ENCODE measurements around the gene MLLT10. TPM values are rescaled to one million over a fixed set of nuclear protein-coding genes. Genes with fewer than 3 reads are reported as not detected.

The MLLT10 gene
- total and polyA plus RNA-seq, 2 of the 8 experiments (the other 6 are each of a cell fraction or from before 2014, with no cell fraction given): 53.1 to 62.1 TPM

DNA sequence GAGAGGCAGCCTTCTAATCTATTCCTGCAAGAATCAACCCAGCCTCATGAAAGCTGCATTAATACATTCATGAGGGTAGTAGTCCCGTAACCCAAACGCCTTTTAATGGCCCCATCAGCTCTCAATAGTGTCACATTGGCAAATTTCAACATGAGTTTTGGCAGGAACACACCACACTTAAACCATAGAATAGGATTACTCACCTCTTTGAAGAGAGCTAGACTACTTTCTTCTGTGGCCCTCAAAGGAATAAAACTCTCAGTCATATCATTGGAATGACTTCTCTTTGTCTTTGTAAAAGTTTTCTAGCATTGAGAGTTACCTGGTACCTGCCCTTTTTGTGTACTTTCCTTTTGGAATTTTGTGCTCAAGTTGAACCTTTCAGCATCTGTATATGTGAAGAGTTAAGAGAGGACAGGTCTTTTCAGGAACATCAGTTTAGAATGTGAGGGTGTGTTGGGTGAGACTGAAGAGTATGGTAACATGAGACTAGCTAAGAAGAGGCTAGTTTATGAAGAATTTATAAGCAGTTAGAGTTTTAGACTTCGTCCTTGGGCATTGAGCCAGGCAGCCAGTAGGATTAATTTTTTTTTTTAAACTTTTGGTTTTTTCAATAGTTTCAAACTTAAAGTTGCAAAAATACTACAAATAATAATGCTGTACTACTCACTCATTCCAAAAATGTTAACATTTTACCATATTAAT is 92.6 kb downstream of the MLLT10 start:
- H2BK12ac ChIP-seq (ENCODE audit: low read depth, low read length): no peak overlapping the region
- H2AFZ ChIP-seq (ENCODE audit: low read length): no peak overlapping the region
- H3K79me2 ChIP-seq (ENCODE audit: control insufficient read depth in 1 of 2, insufficient read depth in 2 of 2, low read length in 2 of 2): peaks cover 0 to 23% of the 10 kb centered on the region in 2 experiments; a peak in 2 of 4 replicates
- peaks cover 8% of the 10 kb centered on the region for H3K79me1 ChIP-seq (ENCODE audit: low read depth, low read length)
- CTCF ChIA-PET (ENCODE audit: partially characterized antibody): interaction anchor here (0.6 kb wide), 1 partner anchor 50 kb away, joined by 5 read pairs; no protein-coding TSS in a partner anchor
- no peak overlapping the region for H3K23ac ChIP-seq (ENCODE audit: insufficient read length)
- no peak overlapping the region for H4K8ac ChIP-seq (ENCODE audit: extremely low read depth, insufficient read depth, low read length)
- H3K4me3 ChIP-seq (ENCODE audit: extremely low read depth in 1 of 4, insufficient read depth in 2 of 4, low read depth in 3 of 4, low read length in 4 of 4): no peak overlapping the region
- no peak overlapping the region for H3K4ac ChIP-seq (replicated peaks; ENCODE audit: insufficient read length, low read depth, low read length)
- no peak overlapping the region for H2BK20ac ChIP-seq (ENCODE audit: low read length)
- H3K56ac ChIP-seq (replicated peaks; ENCODE audit: insufficient read length, low read depth, low read length): no peak overlapping the region
- no peaks in the 10 kb centered on the region for H3K23me2 ChIP-seq (ENCODE audit: low read depth, low read length)
- POLR2A ChIA-PET (ENCODE audit: partially characterized antibody): interaction anchor here (0.5 to 3.1 kb wide), 4 partner anchors 11 to 202 kb away, joined by 3 to 13 read pairs (median 4); no protein-coding TSS in a partner anchor
- no peak overlapping the region for H3K18ac ChIP-seq (ENCODE audit: extremely low read depth, low read length)
- H3K27ac ChIP-seq (ENCODE audit: low read depth, low read length): no peak overlapping the region
- no peaks in the 10 kb centered on the region for H3K27me3 ChIP-seq (replicated peaks in 1 of 4; ENCODE audit: control insufficient read depth in 3 of 4, extremely low read depth in 1 of 4, insufficient read depth in 3 of 4, low read length in 3 of 4)
- DNase-seq (ENCODE audit: low read depth in 1 of 2, low spot score in 2 of 2) (no peak), FAIRE-seq (no peak)
- H3K14ac ChIP-seq (ENCODE audit: insufficient read length): no peak overlapping the region
- H3K36me3 ChIP-seq (ENCODE audit: control insufficient read depth in 2 of 4, insufficient read depth in 4 of 4, low read length in 3 of 4): peaks cover 0 to 16% (median 4%) of the 10 kb centered on the region in 4 experiments; a peak in 5 of 8 replicates
- H4K20me1 ChIP-seq (replicated peaks in 1 of 2; ENCODE audit: control insufficient read depth in 1 of 2, insufficient read depth in 2 of 2, low read length in 2 of 2): no peaks in the 10 kb centered on the region
- H3K9me3 ChIP-seq (ENCODE audit: insufficient read depth in 2 of 2, low read depth in 1 of 2, low read length in 1 of 2): no peaks in the 10 kb centered on the region
- no peak overlapping the region for H3K4me2 ChIP-seq (ENCODE audit: insufficient read depth in 1 of 2, low read depth in 2 of 2, low read length in 2 of 2)
- H2BK5ac ChIP-seq (ENCODE audit: low read depth, low read length): no peak overlapping the region
- no peak overlapping the region for H4K91ac ChIP-seq (replicated peaks; ENCODE audit: insufficient read length, low read length)
- no peak overlapping the region for H2AK5ac ChIP-seq (ENCODE audit: low read depth, low read length)
- H4K5ac ChIP-seq (ENCODE audit: insufficient read length, low read depth, low read length): no peak overlapping the region
- no peak overlapping the region for H2BK15ac ChIP-seq (ENCODE audit: low read length)
- no peaks in the 10 kb centered on the region for H3K4me1 ChIP-seq (replicated peaks in 1 of 4; ENCODE audit: control insufficient read depth in 3 of 4, insufficient read depth in 4 of 4, low read length in 3 of 4)
- no peak overlapping the region for H2BK120ac ChIP-seq (replicated peaks; ENCODE audit: low read depth, low read length)
- no peak overlapping the region for H3K9ac ChIP-seq (replicated peaks in 1 of 4; ENCODE audit: extremely low read depth in 1 of 4, low read depth in 3 of 4, low read length in 3 of 4)
- WGBS, 2 experiments (ENCODE audit: extremely low coverage in 1 of 2, insufficient coverage in 1 of 2, insufficient read length in 1 of 2, insufficient replicate concordance in 2 of 2, low coverage in 1 of 2, low lambda C conversion rate in 2 of 2, missing lambda C conversion rate in 1 of 2): 93% methylated on average over 3 of the region's 3 CpGs; no CpG with 5 or more reads in 1 of the 2 experiments
- TF ChIP-seq SP4 (IDR thresholded peaks at IDR 0.05; ENCODE audit: low read length) (no peak), CEBPB (IDR thresholded peaks at IDR 0.05; ENCODE audit: low read depth, low read length) (no peak), E2F6 (IDR thresholded peaks at IDR 0.05) (no peak), KDM5A (IDR thresholded peaks at IDR 0.05; ENCODE audit: low read length) (no peak), SP2 (IDR thresholded peaks at IDR 0.05; ENCODE audit: low read length) (no peak), SUZ12 (IDR thresholded peaks at IDR 0.05; ENCODE audit: low read length) (no peak), GABPA (IDR thresholded peaks at IDR 0.05; ENCODE audit: borderline replicate concordance, insufficient read depth, low read length) (no peak), NANOG (IDR thresholded peaks at IDR 0.05; ENCODE audit: insufficient read depth, low read depth, low read length, poor library complexity, severe bottlenecking) (no peak)
